ENCODE measurements around the gene ZNF789.

The ZNF789 gene

DNA sequence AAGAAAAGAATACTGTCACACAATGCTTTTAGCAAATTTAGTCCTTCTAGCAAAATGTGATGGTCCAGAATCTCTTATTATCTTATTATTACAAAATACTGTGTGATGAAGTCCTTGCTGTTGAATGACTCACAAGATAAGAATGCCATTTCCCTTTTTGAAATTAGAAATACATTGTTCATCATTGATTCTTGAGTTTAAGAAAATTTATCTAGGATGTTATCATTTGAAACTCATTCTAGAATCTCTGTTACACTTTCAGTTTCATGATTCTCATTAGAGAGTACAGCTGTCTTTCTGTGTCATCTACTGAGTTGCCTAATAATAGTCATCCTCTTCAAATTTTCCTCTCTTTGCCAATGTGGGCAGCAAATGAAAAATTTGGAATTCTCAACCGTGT, 41.4 kb downstream of the ZNF789 start:
- DNase-seq = no peak

DNA sequence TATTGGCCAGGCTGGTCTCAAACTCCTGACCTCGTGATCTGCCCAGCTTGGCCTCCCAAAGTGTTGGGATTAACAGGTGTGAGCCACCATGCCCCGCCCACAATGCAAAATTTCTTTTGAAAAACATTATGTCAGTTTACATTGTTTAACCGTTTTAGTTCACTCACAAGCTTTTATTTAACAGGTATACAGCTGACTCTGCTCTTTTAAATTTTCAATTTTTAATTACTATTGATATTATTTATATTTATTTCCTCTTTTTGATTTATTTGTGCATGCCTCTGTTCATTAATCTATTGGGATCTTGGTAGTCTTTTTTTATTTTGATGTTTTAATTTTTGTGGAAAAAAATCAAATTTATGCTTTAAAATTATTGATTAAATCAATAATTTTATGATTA, 48.7 kb downstream of the ZNF789 start:
- DNase-seq = no peak

DNA sequence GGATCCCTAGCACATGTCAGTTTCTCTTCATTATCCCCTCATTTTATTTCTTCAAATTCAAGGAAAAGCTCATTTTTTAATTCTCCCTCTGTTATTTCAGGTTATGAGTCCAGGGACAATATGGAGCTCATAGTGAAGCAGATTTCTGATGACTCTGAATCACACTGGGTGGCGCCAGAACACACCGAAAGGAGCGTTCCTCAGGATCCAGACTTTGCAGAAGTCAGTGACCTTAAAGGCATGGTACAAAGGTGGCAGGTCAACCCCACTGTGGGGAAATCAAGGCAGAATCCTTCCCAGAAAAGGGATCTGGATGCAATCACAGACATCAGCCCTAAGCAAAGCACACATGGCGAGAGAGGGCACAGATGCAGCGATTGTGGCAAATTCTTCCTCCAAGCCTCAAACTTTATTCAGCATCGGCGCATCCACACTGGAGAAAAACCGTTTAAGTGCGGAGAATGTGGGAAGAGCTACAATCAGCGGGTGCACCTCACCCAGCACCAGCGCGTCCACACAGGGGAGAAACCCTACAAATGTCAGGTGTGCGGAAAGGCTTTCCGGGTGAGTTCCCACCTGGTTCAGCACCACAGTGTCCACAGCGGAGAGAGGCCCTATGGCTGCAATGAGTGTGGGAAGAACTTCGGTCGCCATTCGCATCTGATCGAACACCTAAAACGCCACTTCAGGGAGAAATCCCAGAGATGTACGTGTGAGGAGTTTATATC, 53.2 kb downstream of the ZNF789 start:
- peak in 1 of 2 experiments; percentile 16 for DNase-seq

DNA sequence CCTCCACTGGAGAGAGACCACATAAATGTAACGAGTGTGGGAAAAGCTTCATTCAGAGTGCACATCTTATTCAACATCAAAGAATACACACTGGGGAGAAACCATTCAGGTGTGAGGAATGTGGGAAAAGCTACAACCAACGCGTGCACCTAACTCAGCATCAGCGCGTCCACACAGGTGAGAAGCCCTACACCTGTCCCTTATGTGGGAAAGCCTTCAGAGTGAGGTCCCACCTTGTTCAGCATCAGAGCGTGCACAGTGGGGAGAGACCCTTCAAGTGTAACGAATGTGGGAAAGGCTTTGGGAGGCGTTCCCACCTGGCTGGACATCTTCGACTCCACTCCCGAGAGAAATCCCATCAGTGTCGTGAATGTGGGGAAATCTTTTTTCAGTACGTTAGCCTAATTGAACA, 58.7 kb downstream of the ZNF789 start:
- DNase-seq = no peak

DNA sequence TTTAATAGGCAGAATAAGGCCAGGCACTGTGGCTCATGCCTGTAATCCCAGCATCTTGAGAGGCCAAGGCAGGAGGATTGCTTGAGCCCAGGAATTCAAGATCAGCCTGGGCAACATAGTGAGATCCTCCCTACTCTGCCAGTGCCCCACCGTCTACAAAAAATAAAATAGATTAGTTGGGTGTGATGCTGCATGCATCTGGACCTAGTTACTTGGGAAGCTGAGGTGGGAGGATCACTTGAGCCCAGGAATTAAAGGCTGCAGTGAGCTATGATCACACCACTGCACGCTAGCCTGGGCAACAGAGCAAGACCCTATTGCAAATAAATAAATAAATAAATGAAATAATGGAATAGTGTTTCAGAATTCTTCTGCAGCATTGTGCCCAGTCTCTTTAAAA, 63.0 kb downstream of the ZNF789 start:
- DNase-seq = no peak
